GM12873 (cell line): ENCODE measurements around the gene NPR2.

Experiments
- TF ChIP-seq, protein P1 (sequence below): IDR thresholded peaks from 2 replicates; pipeline ENCODE4 v1.5.1; 2012; ENCODE audit warnings: low read depth, mild to moderate bottlenecking, moderate library complexity, low read length, control low read depth; ENCODE audit not compliant: insufficient read depth; ENCODE audit errors: missing control alignments

NPR2 gene

DNA sequence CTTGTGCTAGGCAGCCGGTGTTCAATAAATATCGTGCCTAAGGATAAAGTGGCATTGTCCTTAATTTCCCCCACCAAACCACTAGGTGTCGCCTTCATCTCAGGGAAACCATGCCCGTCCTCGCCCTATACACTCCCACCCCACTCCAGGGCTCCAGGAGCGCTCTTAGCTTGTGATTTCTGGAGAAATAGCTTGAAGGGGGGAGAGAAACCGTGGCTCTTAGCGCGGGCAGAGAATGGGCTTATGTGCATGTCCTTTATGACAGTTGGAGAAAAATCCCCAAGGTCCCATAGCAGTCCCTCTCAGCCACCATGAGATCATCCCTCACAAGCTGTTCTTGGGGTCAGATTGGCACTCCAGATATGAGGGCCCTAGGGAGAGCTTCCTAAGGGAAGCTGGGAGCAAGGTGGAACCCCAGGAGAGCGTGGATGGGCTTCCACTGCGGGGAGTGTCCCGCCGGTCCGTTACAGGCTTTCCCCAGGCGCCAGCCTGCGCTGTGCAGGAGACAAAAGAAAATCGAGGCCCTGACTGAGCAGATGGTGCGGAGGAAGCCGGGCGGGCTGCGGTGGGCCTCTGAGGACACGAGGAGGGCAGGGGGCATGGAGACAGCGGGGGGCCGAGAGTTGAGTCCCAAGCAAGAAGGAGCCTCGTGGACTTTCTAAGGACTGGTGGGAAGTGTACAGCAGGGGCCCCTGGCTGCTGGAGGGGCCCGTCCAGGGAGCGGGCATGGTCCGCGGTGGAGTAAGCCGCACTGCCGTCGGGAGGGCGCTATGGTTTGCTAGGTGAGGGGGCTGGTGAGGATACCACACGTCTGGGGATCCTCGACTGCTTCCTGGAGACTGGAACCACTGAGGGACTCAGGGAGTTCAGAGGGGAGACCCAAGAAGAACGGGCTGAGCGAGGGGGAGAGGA lies 750 bp upstream of the NPR2 start:
- TF ChIP-seq, protein P1, sequence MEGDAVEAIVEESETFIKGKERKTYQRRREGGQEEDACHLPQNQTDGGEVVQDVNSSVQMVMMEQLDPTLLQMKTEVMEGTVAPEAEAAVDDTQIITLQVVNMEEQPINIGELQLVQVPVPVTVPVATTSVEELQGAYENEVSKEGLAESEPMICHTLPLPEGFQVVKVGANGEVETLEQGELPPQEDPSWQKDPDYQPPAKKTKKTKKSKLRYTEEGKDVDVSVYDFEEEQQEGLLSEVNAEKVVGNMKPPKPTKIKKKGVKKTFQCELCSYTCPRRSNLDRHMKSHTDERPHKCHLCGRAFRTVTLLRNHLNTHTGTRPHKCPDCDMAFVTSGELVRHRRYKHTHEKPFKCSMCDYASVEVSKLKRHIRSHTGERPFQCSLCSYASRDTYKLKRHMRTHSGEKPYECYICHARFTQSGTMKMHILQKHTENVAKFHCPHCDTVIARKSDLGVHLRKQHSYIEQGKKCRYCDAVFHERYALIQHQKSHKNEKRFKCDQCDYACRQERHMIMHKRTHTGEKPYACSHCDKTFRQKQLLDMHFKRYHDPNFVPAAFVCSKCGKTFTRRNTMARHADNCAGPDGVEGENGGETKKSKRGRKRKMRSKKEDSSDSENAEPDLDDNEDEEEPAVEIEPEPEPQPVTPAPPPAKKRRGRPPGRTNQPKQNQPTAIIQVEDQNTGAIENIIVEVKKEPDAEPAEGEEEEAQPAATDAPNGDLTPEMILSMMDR = peak; percentile 88

DNA sequence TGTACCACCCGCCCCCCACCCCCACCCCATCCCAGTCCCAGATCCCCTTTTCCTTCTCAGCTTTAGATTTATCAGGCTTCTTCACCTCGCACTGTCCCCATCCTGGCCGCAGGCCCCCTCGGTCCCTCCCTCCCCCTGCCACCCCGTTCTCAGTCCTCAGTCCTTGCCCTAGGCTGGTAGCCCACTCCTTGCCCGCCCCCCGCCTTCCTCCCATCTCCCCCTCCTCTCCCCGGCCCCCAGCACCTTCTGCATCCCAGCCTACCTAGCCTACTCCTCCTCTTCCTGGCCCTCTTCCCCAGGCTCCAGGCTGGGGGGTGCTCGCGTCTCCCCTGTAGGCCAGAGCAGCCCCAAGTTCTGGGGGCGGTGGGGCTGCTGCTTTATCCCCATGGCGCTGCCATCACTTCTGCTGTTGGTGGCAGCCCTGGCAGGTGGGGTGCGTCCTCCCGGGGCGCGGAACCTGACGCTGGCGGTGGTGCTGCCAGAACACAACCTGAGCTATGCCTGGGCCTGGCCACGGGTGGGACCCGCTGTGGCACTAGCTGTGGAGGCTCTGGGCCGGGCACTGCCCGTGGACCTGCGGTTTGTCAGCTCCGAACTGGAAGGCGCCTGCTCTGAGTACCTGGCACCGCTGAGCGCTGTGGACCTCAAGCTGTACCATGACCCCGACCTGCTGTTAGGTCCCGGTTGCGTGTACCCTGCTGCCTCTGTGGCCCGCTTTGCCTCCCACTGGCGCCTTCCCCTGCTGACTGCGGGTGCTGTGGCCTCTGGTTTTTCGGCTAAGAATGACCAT lies 828 bp downstream of the NPR2 start:
- TF ChIP-seq, protein P1 = no peak

DNA sequence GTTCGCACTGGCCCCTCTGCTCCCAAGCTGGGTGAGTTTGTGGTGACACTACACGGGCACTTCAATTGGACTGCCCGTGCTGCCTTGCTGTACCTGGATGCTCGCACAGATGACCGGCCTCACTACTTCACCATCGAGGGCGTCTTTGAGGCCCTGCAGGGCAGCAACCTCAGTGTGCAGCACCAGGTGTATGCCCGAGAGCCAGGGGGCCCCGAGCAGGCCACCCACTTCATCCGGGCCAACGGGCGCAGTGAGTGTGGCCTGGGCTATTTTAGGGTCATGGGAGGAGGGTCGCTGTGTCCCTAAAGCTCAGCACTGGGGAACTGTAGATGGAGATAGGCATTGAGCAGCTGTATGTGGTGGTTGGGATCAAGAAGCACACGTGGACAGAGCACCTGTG lies 1.4 kb downstream of the NPR2 start:
- TF ChIP-seq, protein P1 = no peak

DNA sequence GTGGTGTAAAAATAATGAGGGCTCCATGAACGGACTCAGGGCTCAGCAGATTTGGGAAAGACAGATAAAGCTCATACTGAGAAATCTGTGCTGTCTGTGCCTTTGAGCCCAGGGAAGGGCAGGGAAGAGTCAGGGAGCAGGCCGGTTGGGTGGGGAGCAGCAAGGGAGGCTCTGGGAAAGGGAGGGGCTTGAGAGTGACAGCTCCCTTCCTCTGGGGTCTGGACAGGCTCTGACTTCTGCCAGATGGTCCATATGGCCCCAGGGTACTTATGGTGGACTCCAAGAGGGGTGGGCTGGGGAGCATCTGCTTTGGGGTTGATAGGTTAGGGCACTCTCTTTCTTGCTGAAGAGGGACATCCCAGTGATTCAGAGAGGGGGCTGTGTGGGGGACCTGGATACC lies 2.1 kb downstream of the NPR2 start:
- TF ChIP-seq, protein P1 = no peak

DNA sequence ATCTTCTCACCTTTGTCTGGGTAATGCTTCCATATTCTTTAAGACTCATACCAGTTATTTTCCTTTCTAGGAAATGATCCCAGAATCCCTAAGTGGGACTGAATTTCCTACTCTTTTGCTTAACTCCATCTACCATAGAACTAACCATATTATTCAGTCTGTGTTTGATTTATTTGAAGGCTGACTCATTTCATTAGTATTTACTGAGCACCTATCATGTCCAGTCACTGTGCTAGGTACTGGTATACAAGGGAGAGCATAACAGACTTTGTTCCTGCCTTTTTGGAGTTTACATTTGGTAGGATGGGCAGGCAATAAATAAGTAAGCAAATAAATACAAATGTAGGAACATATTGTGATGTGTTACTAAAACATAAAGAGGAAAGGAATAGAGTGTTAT lies 4.3 kb downstream of the NPR2 start:
- TF ChIP-seq, protein P1 = no peak

DNA sequence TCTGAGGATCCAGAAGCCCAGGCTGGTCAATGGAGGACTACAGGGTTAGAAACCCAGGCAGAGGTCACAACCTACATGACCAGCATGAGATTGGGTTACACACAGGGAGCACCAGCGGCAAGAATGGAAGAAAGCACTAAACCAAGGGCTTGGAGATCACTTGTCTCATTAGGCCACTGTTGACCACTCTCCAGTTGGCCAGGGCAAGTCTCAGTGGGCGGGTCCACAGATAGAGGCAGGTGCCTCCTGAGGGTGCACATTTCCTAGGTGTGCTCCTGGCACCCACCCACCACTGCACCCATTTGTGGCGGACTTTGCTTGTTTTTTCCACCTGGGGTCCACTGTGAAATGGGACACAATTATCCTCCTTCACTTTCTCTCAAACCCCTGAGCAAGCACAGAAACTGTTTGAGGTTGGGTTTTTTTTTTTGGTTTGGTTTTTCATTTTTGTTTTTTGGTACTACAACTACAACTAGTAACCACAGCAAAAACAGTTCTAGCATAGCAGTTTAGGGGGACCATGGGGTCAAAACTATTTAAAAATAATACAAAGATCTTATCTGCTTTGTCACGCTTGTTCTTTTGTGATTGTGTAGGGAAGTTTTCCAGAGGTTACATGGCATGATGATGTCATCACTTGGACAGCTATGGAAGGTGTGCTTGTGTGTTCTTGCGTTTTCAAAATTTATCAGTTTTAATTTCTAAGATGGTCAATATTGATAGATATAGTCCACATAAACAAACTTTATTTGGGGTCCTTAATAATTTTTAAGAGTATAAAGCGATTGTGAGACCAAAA lies 6.1 kb downstream of the NPR2 start:
- TF ChIP-seq, protein P1 = no peak

DNA sequence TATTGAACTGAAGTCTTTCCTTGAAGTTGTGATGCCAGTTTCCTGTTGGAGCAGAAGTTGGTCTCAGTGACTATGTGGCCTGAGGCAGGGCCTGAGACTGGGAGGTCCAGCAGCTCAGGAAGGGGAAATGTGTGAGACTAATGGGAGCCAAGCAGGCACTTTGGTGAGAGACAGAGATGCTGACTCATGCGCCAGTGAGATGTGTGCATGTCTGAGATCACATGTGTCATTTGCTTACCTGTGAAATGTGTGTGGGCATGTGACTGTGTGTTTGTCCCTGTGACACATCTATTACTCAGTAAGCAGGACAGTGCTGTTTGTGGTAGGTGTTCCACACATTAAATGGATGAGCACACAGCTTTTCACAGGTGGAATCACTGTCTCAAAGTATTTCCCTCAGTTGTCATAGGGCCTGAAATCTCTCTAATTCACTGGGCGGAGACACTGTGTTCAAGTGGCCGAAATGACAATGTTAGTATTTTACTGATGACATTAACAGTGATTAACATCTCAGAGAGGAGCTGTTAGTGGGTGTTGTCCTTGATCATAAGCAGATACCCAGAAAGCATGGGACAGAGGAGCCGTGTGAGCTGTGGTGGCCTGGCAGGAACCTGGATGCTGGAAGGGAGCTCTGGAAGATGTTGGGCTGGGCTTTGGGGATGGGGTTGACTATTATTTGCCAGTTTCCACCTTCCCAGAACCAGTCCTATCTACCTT lies 7.4 kb downstream of the NPR2 start:
- TF ChIP-seq, protein P1 = no peak
